HG02852 (cell line): ENCODE data around the gene CCR7.
"Not testable (repeated sequence)": the region's sequence is repeated elsewhere in the genome, so short reads cannot be mapped to it uniquely, and the experiment has no call there.

ENCODE experiments used
- ATAC-seq: cut with Tn5 transposase; IDR thresholded peaks from one replicate; pipeline ENCODE4 v1.9.1; 2021; ENCODE audit warnings: mild to moderate bottlenecking, moderate library complexity; ENCODE audit not compliant: unreplicated experiment

Gene CCR7

GRCh38 chr17:40597556-40598300, 32.5 kb upstream of the CCR7 start:
- no peak for ATAC-seq

GRCh38 chr17:40597156-40597555, 31.9 kb upstream of the CCR7 start:
- no peak for ATAC-seq

GRCh38 chr17:40596261-40596919, 31.1 kb upstream of the CCR7 start:
- no peak for ATAC-seq

- no peak for ATAC-seq
These were observed 25.5 kb upstream of the CCR7 start for GRCh38 chr17:40590742-40591141.

GRCh38 chr17:40588552-40588951, 23.3 kb upstream of the CCR7 start:
- ATAC-seq = no peak

GRCh38 chr17:40586264-40586663, 21.0 kb upstream of the CCR7 start:
- ATAC-seq = not testable (repeated sequence)

GRCh38 chr17:40584950-40585349, 19.7 kb upstream of the CCR7 start:
- not testable (repeated sequence) for ATAC-seq

- ATAC-seq = peak; percentile 72
These were observed 17.1 kb upstream of the CCR7 start for GRCh38 chr17:40582328-40582901.

GRCh38 chr17:40580140-40580539, 14.9 kb upstream of the CCR7 start:
- no peak for ATAC-seq

- no peak for ATAC-seq
These were observed 14.2 kb upstream of the CCR7 start for GRCh38 chr17:40579471-40579870.

- ATAC-seq = peak; percentile 71
These were observed 12.4 kb upstream of the CCR7 start for GRCh38 chr17:40577611-40578065.

- ATAC-seq = no peak
These were observed 11.0 kb upstream of the CCR7 start for GRCh38 chr17:40576113-40576740.

GRCh38 chr17:40574292-40574691, 9.0 kb upstream of the CCR7 start:
- no peak for ATAC-seq

GRCh38 chr17:40572245-40572993, 7.1 kb upstream of the CCR7 start:
- not testable (repeated sequence) for ATAC-seq

- ATAC-seq = no peak
These were observed 3.0 kb upstream of the CCR7 start for GRCh38 chr17:40568074-40568836.

- ATAC-seq = no peak
These were observed 2.1 kb upstream of the CCR7 start for GRCh38 chr17:40567377-40567776.

- ATAC-seq = no peak
These were observed 617 bp upstream of the CCR7 start for GRCh38 chr17:40565769-40566409.

- ATAC-seq = no peak
These were observed 933 bp downstream of the CCR7 start for GRCh38 chr17:40564195-40564882.
